HepG2 (cell line): ENCODE results near the gene ZFP92. TPM values are rescaled to one million over a fixed set of nuclear protein-coding genes. Genes with fewer than 3 reads are reported as not detected.

ENCODE experiments used
- ATAC-seq: fragments of 200-7000 bp; cut with Tn5 transposase; 3 replicates; pipeline ENCODE4 v1.9.1; 2020; ENCODE audit warnings: mild to moderate bottlenecking, moderate library complexity
- BruUV-seq: library from RNA; stranded (reverse); fragments of 400-500 nt; replicated peaks from 2 replicates; lab custom pipeline; 2021; lab: Mats Ljungman, UMichigan
- CTCF ChIA-PET: fragments of 300-600 bp; formaldehyde crosslinking; extraction: SDS; loops from one replicate; lab custom pipeline; 2021; ENCODE audit warnings: low total read pairs, inconsistent platforms, low intra/inter-chr PET ratio; lab: Yijun Ruan, JAX
- POLR2A ChIA-PET: fragments of 350-600 bp; sonication (Branson Sonifier 250); formaldehyde crosslinking; loops from one replicate; lab custom pipeline; 2020; ENCODE audit warnings: antibody characterized with exemption, inconsistent platforms; lab: Yijun Ruan, JAX
- DNase-seq: peaks from one replicate; pipeline ENCODE4 v3.0.0-alpha.2; 2015; ENCODE audit warnings: low spot score
- FAIRE-seq: peaks from 3 replicates; lab custom pipeline; 2011; peaks lifted over from hg19 to GRCh38; lab: Jason Lieb, UNC
- H2AFZ ChIP-seq: one replicate; pipeline ENCODE4 v1.6.1; 2011; ENCODE audit warnings: low read length, inconsistent platforms
- H3K27ac ChIP-seq: fragments of 300-600 bp; 3 replicates; pipeline ENCODE4 v1.8.0; 2011; ENCODE audit warnings: mixed run types, mild to moderate bottlenecking, mixed read lengths, low read length, inconsistent platforms; ENCODE audit not compliant: insufficient read depth; ENCODE audit errors: extremely low read length
- H3K27me3 ChIP-seq, 2 experiments: fragments of 200-600 bp in 1 of 2; 2 replicates in 1 of 2; 3 replicates in 1 of 2; pipeline versions ENCODE4 v1.6.0 to v1.8.0; 2011; ENCODE audit warnings: low read length in 2 of 2, mild to moderate bottlenecking in 2 of 2, moderate library complexity in 2 of 2, inconsistent platforms in 1 of 2; ENCODE audit not compliant: insufficient read depth in 2 of 2, control insufficient read depth in 1 of 2
- H3K36me3 ChIP-seq, 2 experiments: fragments of 200-600 bp in 1 of 2; replicated peaks in 1 of 2; 2 replicates in 1 of 2; 3 replicates in 1 of 2; pipeline versions ENCODE4 v1.5.1 to v1.8.0; 2011; ENCODE audit warnings: low read length in 2 of 2, inconsistent platforms in 1 of 2; ENCODE audit not compliant: insufficient read depth in 2 of 2, control insufficient read depth in 1 of 2
- H3K4me1 ChIP-seq: 2 replicates; pipeline ENCODE4 v1.5.1; 2012; ENCODE audit warnings: low read length, inconsistent platforms; ENCODE audit not compliant: insufficient read depth
- H3K4me2 ChIP-seq: 2 replicates; pipeline ENCODE4 v1.6.0; 2011; ENCODE audit warnings: low read depth, low read length, inconsistent platforms
- H3K4me3 ChIP-seq, 3 experiments: fragments of 200-600 bp in 1 of 3; sonication (generic), shearing (Covaris generic) in 1 of 3; replicated peaks in 1 of 3; 2 replicates each; pipeline ENCODE4 v1.5.1; 2011 to 2016; ENCODE audit warnings: low read length in 3 of 3, inconsistent platforms in 2 of 3, low read depth in 2 of 3, mild to moderate bottlenecking in 2 of 3, control low read depth in 1 of 3, mixed read lengths in 1 of 3; ENCODE audit not compliant: insufficient read depth in 1 of 3
- H3K79me2 ChIP-seq: one replicate; pipeline ENCODE4 v1.6.1; 2011; ENCODE audit warnings: low read length, inconsistent platforms; ENCODE audit not compliant: insufficient read depth
- H3K9ac ChIP-seq: 2 replicates; pipeline ENCODE4 v1.6.0; 2011; ENCODE audit warnings: mild to moderate bottlenecking, low read depth, low read length, inconsistent platforms; ENCODE audit not compliant: insufficient read depth
- H3K9me3 ChIP-seq: 2 replicates; pipeline ENCODE4 v1.5.1; 2012; ENCODE audit warnings: mild to moderate bottlenecking, low read length
- H4K20me1 ChIP-seq: 2 replicates; pipeline ENCODE4 v1.6.0; 2011; ENCODE audit warnings: inconsistent platforms, mild to moderate bottlenecking, low read length, moderate library complexity; ENCODE audit not compliant: insufficient read depth
- HIC2 ChIP-seq: sonication (generic); formaldehyde crosslinking; IDR thresholded peaks from 2 replicates; pipeline ENCODE4 v1.9.0; 2022; ENCODE audit warnings: low read depth, missing genetic modification reagents
- MAX ChIP-seq: IDR thresholded peaks from 2 replicates; pipeline ENCODE4 v1.6.1; 2012; ENCODE audit warnings: inconsistent platforms
- STAT6 ChIP-seq: sonication (generic); formaldehyde crosslinking; IDR thresholded peaks from 2 replicates; pipeline ENCODE4 v1.4.0; 2020; ENCODE audit warnings: missing genetic modification reagents, mild to moderate bottlenecking, borderline replicate concordance
- ZNF180 ChIP-seq: sonication (generic); formaldehyde crosslinking; IDR thresholded peaks from 2 replicates; pipeline ENCODE4 v1.4.0; 2020; ENCODE audit warnings: low read depth, missing genetic modification reagents, borderline replicate concordance
- ZNF687 ChIP-seq: sonication (generic); formaldehyde crosslinking; IDR thresholded peaks from 2 replicates; pipeline ENCODE4 v1.5.1; 2020; ENCODE audit warnings: mild to moderate bottlenecking, missing genetic modification reagents, moderate library complexity
- WGBS: methylation state at CpG from one replicate; pipeline ENCODE4 v1.1.6; 2017; ENCODE audit warnings: low lambda C conversion rate; 5-methylcytosine and 5-hydroxymethylcytosine counted together
- in situ Hi-C: cut with HindIII; loops from 2 replicates; pipeline ENCODE4 v1.10.0; 2017; ENCODE audit warnings: low pct_unique_long_range_greater_than_20kb; ENCODE audit not compliant: extremely low pct_ligation_motif_present
- intact Hi-C: fragments of 100-400 bp; cut with micrococcal nuclease; formaldehyde crosslinking; loops from one replicate; pipeline ENCODE4 v1.10.0; 2022; ENCODE audit not compliant: unreplicated experiment
- polyA plus RNA-seq, 8 experiments: library from polyadenylated mRNA; depleted of rRNA in 3 of 8; stranded (reverse) in 7 of 8; unstranded in 1 of 8; fragments of >200 nt; fragmentation: Illumina TruSeq in 4 of 8; extraction: Trizol in 4 of 8; gene quantifications; 2 replicates each; pipeline versions ENCODE4 v1.2.1 to v1.2.3, GENCODE V29; 2011 to 2016; ENCODE audit warnings: low read depth in 4 of 8, missing spikeins in 1 of 8, mixed read lengths in 1 of 8; ENCODE audit not compliant: insufficient read depth in 1 of 8
- total RNA-seq, 5 experiments: library from RNA; depleted of rRNA; stranded (reverse); fragments of >200 nt; fragmentation: Illumina TruSeq; extraction: Trizol; gene quantifications; 2 replicates each; pipeline ENCODE4 v1.2.3, GENCODE V29; 2016; ENCODE audit warnings: low read depth in 1 of 5

Gene ZFP92
- total and polyA plus RNA-seq, 2 of the 13 experiments (the other 11 are each of a cell fraction or from before 2014, with no cell fraction given), result 0.02 TPM; not detected in 1

GRCh38 chrX:153407736-153408135 lies 3.5 kb upstream of the ZFP92 start:
- no peak for TF ChIP-seq ZNF180 (CRISPR knock-in tag)
- TF ChIP-seq, all 625 proteins: peak for 0
- H2AFZ ChIP-seq, result no peak overlapping the region
- no TSS peak for BruUV-seq
- H3K36me3 ChIP-seq, result no peaks in the 10 kb centered on the region
- FAIRE-seq, result no peak
- no peaks in the 10 kb centered on the region for H4K20me1 ChIP-seq
- H3K4me1 ChIP-seq, result peaks cover 45% of the 10 kb centered on the region
- no peaks in the 10 kb centered on the region for H3K79me2 ChIP-seq
- H3K9ac ChIP-seq, result peak overlapping the region; percentile 34; the same call in 1 of the 2 replicates
- no peaks in the 10 kb centered on the region for H3K9me3 ChIP-seq
- intact Hi-C loops (no loop called here), in situ Hi-C loops (no loop called here)
- no CpG with 5 or more reads among the region's 3 CpGs for WGBS
- POLR2A ChIA-PET, result no interaction called here
- no peak for DNase-seq
- H3K4me3 ChIP-seq, result no peak overlapping the region
- peak; percentile 12; the same call in 1 of the 3 replicates for ATAC-seq
- no peaks in the 10 kb centered on the region for H3K27me3 ChIP-seq
- no peak overlapping the region for H3K27ac ChIP-seq
- CTCF ChIA-PET, result no interaction called here
- H3K4me2 ChIP-seq, result 0 out of 2 replicates have a peak overlapping the region, but pooled peaks have one; percentile 7

GRCh38 chrX:153408221-153408721 lies 3.0 kb upstream of the ZFP92 start:
- Histone ChIP-seq H3K9ac (peak overlapping the region; percentile 34; the same call in 1 of the 2 replicates), H3K27me3 (no peaks in the 10 kb centered on the region), H3K4me2 (peak overlapping the region; percentile 24; the same call in 1 of the 2 replicates), H4K20me1 (no peaks in the 10 kb centered on the region), H3K27ac (no peak overlapping the region), H3K4me1 (peaks cover 48% of the 10 kb centered on the region), H3K36me3 (no peaks in the 10 kb centered on the region), H3K9me3 (no peaks in the 10 kb centered on the region), H3K4me3 (no peak overlapping the region), H2AFZ (no peak overlapping the region), H3K79me2 (no peaks in the 10 kb centered on the region)
- CTCF ChIA-PET, result no interaction called here
- in situ Hi-C loops (no loop called here), intact Hi-C loops (no loop called here)
- ATAC-seq (no peak), FAIRE-seq (no peak), DNase-seq (no peak)
- POLR2A ChIA-PET, result no interaction called here
- BruUV-seq, result no TSS peak
- 15% methylated on average over 4 of the region's 10 CpGs for WGBS
- TF ChIP-seq HIC2 (CRISPR knock-in tag) (no peak), STAT6 (no peak), MAX (peak; percentile 38; the same call in 1 of the 2 replicates), ZNF687 (CRISPR knock-in tag) (peak; percentile 62)
